Measurements from ENCODE around the gene SHISA5.

DNA sequence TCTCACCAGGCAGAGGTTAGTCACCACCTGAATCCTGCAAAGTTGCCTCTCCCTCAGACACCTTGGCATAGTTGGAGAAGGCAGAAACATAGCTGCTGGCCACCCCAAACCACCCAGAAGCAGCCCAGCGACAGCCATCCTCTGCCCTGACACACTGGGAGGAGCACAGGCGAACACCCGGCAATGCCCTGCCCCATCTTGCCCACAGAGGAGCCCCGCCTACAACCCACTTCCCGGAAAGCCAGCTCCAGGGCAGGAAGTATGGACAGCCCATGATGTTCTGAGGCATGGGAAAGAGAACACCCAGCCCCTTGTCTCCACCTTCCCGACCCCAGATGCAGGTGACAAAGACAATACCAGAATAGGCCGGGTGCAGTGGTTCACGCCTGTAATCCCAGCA lies 12.6 kb upstream of the SHISA5 start:
- no peak for TF ChIP-seq POLR2A (IDR thresholded peaks at IDR 0.05)
- TF ChIP-seq, protein P1, sequence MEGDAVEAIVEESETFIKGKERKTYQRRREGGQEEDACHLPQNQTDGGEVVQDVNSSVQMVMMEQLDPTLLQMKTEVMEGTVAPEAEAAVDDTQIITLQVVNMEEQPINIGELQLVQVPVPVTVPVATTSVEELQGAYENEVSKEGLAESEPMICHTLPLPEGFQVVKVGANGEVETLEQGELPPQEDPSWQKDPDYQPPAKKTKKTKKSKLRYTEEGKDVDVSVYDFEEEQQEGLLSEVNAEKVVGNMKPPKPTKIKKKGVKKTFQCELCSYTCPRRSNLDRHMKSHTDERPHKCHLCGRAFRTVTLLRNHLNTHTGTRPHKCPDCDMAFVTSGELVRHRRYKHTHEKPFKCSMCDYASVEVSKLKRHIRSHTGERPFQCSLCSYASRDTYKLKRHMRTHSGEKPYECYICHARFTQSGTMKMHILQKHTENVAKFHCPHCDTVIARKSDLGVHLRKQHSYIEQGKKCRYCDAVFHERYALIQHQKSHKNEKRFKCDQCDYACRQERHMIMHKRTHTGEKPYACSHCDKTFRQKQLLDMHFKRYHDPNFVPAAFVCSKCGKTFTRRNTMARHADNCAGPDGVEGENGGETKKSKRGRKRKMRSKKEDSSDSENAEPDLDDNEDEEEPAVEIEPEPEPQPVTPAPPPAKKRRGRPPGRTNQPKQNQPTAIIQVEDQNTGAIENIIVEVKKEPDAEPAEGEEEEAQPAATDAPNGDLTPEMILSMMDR (IDR thresholded peaks at IDR 0.05) = no peak

Measured in testis (tissue), 2 donors.